SU-DHL-6 (cell line): ENCODE data around the gene RPL6.
"Not testable (repeated sequence)": the region's sequence is repeated elsewhere in the genome, so short reads cannot be mapped to it uniquely, and the experiment has no call there.

Source experiments
- H2AFZ ChIP-seq: fragments of 200-600 bp; sonication (generic); 2 replicates; pipeline ENCODE4 v1.6.1; 2014; ENCODE audit warnings: low read depth, mild to moderate bottlenecking, moderate library complexity, mixed read lengths, antibody characterized with exemption, low read length; ENCODE audit not compliant: severe bottlenecking
- H3F3A ChIP-seq: fragments of 200-600 bp; shearing (Covaris generic); 2 replicates; pipeline ENCODE4 v1.6.0; 2016; ENCODE audit warnings: antibody characterized with exemption, mild to moderate bottlenecking; ENCODE audit not compliant: insufficient read depth
- H3K27ac ChIP-seq: fragments of 200-600 bp; sonication (generic); 2 replicates; pipeline ENCODE4 v1.5.1; 2016; ENCODE audit warnings: low read depth, mild to moderate bottlenecking, low read length, moderate library complexity, mixed read lengths
- H3K27me3 ChIP-seq: fragments of 200-600 bp; sonication (generic), shearing (Covaris generic); 2 replicates; pipeline ENCODE4 v1.6.0; 2014; ENCODE audit warnings: mild to moderate bottlenecking, low read length
- H3K36me3 ChIP-seq: fragments of 200-600 bp; sonication (generic); 2 replicates; pipeline ENCODE4 v1.6.1; 2014; ENCODE audit warnings: mild to moderate bottlenecking, low read length, mixed read lengths
- H3K4me2 ChIP-seq: fragments of 300-600, 200-600 bp; shearing (Covaris generic), sonication (generic); 2 replicates; pipeline ENCODE4 v1.6.0; 2014; ENCODE audit warnings: low read length, low read depth, mild to moderate bottlenecking; ENCODE audit not compliant: poor library complexity, severe bottlenecking
- H3K4me3 ChIP-seq: fragments of 200-600 bp; sonication (generic); 2 replicates; pipeline ENCODE4 v1.5.1; 2014; ENCODE audit warnings: antibody characterized with exemption, low read length, mild to moderate bottlenecking, mixed read lengths; ENCODE audit not compliant: insufficient read depth, poor library complexity, severe bottlenecking
- H3K79me2 ChIP-seq: fragments of 200-600 bp; sonication (generic); 2 replicates; pipeline ENCODE4 v1.6.1; 2014; ENCODE audit warnings: mild to moderate bottlenecking, low read length, moderate library complexity; ENCODE audit not compliant: insufficient read depth
- H3K9ac ChIP-seq: fragments of 200-600 bp; sonication (generic); 2 replicates; pipeline ENCODE4 v1.7.0; 2014; ENCODE audit warnings: mild to moderate bottlenecking, low read length
- H3K9me2 ChIP-seq: fragments of 200-600 bp; sonication (generic); replicated peaks from 2 replicates; pipeline ENCODE4 v1.6.1; 2014; ENCODE audit warnings: low read length; ENCODE audit not compliant: insufficient read depth
- H3K9me3 ChIP-seq: fragments of 200-600 bp; sonication (generic); 2 replicates; pipeline ENCODE4 v1.6.1; 2014; ENCODE audit warnings: low read length, mixed read lengths; ENCODE audit not compliant: insufficient read depth
- H4K20me1 ChIP-seq: fragments of 200-600 bp; sonication (generic); 2 replicates; pipeline ENCODE4 v1.6.1; 2014; ENCODE audit warnings: low read depth, mild to moderate bottlenecking, antibody characterized with exemption, low read length, moderate library complexity, mixed read lengths
- CTCF ChIP-seq: fragments of 200-600 bp; sonication (generic); IDR thresholded peaks from one replicate; pipeline ENCODE4 v1.5.1; 2017; ENCODE audit warnings: antibody characterized with exemption, mild to moderate bottlenecking, low read length, moderate library complexity; ENCODE audit not compliant: insufficient read depth, poor library complexity, severe bottlenecking
- EZH2phosphoT487 ChIP-seq: fragments of 200-600 bp; sonication (generic), shearing (Covaris generic); conservative IDR thresholded peaks from 2 replicates; pipeline ENCODE4 v1.6.1; 2018; ENCODE audit warnings: mild to moderate bottlenecking, antibody characterized with exemption, low read length, moderate library complexity, mixed read lengths

The RPL6 gene

GRCh38 chr12:112446008-112446725 lies 36.8 kb upstream of the RPL6 start:
- Histone ChIP-seq H3K4me2 (no peak overlapping the region), H3K27ac (no peak overlapping the region), H3K9me2 (no peaks in the 10 kb centered on the region), H3K36me3 (peaks cover 3% of the 10 kb centered on the region; the same call in 1 of the 2 replicates), H3F3A (no peaks in the 10 kb centered on the region), H3K4me3 (no peak overlapping the region), H3K79me2 (peaks cover 32% of the 10 kb centered on the region; the same call in 1 of the 2 replicates), H2AFZ (no peak overlapping the region), H3K9me3 (no peaks in the 10 kb centered on the region), H3K9ac (no peak overlapping the region), H4K20me1 (no peaks in the 10 kb centered on the region), H3K27me3 (no peaks in the 10 kb centered on the region)
- TF ChIP-seq EZH2phosphoT487 (no peak), CTCF (no peak)

- H3K4me2 ChIP-seq, result no peak overlapping the region
- no peaks in the 10 kb centered on the region for H3F3A ChIP-seq
- H3K9me2 ChIP-seq, result no peaks in the 10 kb centered on the region
- TF ChIP-seq EZH2phosphoT487 (no peak), CTCF (no peak)
- H3K9me3 ChIP-seq, result no peaks in the 10 kb centered on the region
- no peak overlapping the region for H3K9ac ChIP-seq
- H4K20me1 ChIP-seq, result no peaks in the 10 kb centered on the region
- H3K27me3 ChIP-seq, result no peaks in the 10 kb centered on the region
- H3K79me2 ChIP-seq, result peaks cover 50% of the 10 kb centered on the region
- H3K36me3 ChIP-seq, result peaks cover 3% of the 10 kb centered on the region; the same call in 1 of the 2 replicates
- H2AFZ ChIP-seq, result no peak overlapping the region
- no peak overlapping the region for H3K27ac ChIP-seq
- H3K4me3 ChIP-seq, result no peak overlapping the region
These were observed 34.5 kb upstream of the RPL6 start for GRCh38 chr12:112443916-112444315.

- H3K9ac ChIP-seq, H3K4me3 ChIP-seq, H3K27me3 ChIP-seq, H2AFZ ChIP-seq, H3K27ac ChIP-seq, H3K9me3 ChIP-seq, H3K9me2 ChIP-seq, H3F3A ChIP-seq, H3K36me3 ChIP-seq, H4K20me1 ChIP-seq, H3K4me2 ChIP-seq: not testable (repeated sequence)
- H3K79me2 ChIP-seq, result peaks cover 82% of the 10 kb centered on the region
These were observed 31.2 kb upstream of the RPL6 start for GRCh38 chr12:112440653-112441052.

- no peak overlapping the region for H2AFZ ChIP-seq
- no peak overlapping the region for H3K27ac ChIP-seq
- H4K20me1 ChIP-seq, result peaks cover 9% of the 10 kb centered on the region
- H3K4me3 ChIP-seq, result no peak overlapping the region
- no peaks in the 10 kb centered on the region for H3K27me3 ChIP-seq
- TF ChIP-seq EZH2phosphoT487 (no peak), CTCF (no peak)
- no peak overlapping the region for H3K4me2 ChIP-seq
- H3K36me3 ChIP-seq, result no peaks in the 10 kb centered on the region
- peaks cover 89% of the 10 kb centered on the region for H3K79me2 ChIP-seq
- H3K9ac ChIP-seq, result no peak overlapping the region
- H3K9me2 ChIP-seq, result no peaks in the 10 kb centered on the region
- peaks cover 15% of the 10 kb centered on the region for H3F3A ChIP-seq
- no peaks in the 10 kb centered on the region for H3K9me3 ChIP-seq
These were observed 30.4 kb upstream of the RPL6 start for GRCh38 chr12:112439769-112440168.

- H3F3A ChIP-seq, result peaks cover 15% of the 10 kb centered on the region
- H3K4me2 ChIP-seq, H3K27me3 ChIP-seq, H4K20me1 ChIP-seq, H3K9ac ChIP-seq, H3K9me2 ChIP-seq, H3K27ac ChIP-seq, H2AFZ ChIP-seq, H3K36me3 ChIP-seq, H3K9me3 ChIP-seq, H3K4me3 ChIP-seq: not testable (repeated sequence)
- H3K79me2 ChIP-seq, result peaks cover 90% of the 10 kb centered on the region
These were observed 29.2 kb upstream of the RPL6 start for GRCh38 chr12:112438645-112439044.
